BJ (cell line): ENCODE measurements around the gene MSL1. TPM values are rescaled to one million over a fixed set of nuclear protein-coding genes. Genes with fewer than 3 reads are reported as not detected.

Experiments
- CTCF ChIA-PET: fragments of 350-600 bp; formaldehyde crosslinking; extraction: SDS; loops from one replicate; lab custom pipeline; 2021; ENCODE audit warnings: antibody characterized with exemption, inconsistent platforms; lab: Yijun Ruan, JAX
- POLR2A ChIA-PET: fragments of 300-600 bp; sonication (Branson Sonifier 250); formaldehyde crosslinking; extraction: SDS; loops from one replicate; lab custom pipeline; 2021; ENCODE audit warnings: antibody characterized with exemption; lab: Charles Lee
- DNase-seq: peaks from one replicate; pipeline ENCODE4 v3.0.0-alpha.2; 2011; ENCODE audit warnings: low read depth
- H3K27me3 ChIP-seq: 2 replicates; pipeline ENCODE4 v1.6.0; 2011; ENCODE audit warnings: low read length; ENCODE audit not compliant: control insufficient read depth, insufficient read depth
- H3K36me3 ChIP-seq: 2 replicates; pipeline ENCODE4 v1.5.1; 2011; ENCODE audit warnings: low read length; ENCODE audit not compliant: control insufficient read depth, insufficient read depth
- H3K4me3 ChIP-seq: 2 replicates; pipeline ENCODE4 v1.5.1; 2011; ENCODE audit warnings: low read depth, mild to moderate bottlenecking, control low read depth, low read length
- polyA plus RNA-seq: library from polyadenylated mRNA; depleted of rRNA; stranded (reverse); fragments of >200 nt; gene quantifications from 2 replicates; pipeline ENCODE4 v1.2.3, GENCODE V29; 2011; rRNA removed
- TF ChIP-seq, protein P1 (sequence below): IDR thresholded peaks from 2 replicates; pipeline ENCODE4 v1.5.1; 2011; ENCODE audit warnings: low read depth, mild to moderate bottlenecking, control low read depth, inconsistent platforms, low read length, moderate library complexity; ENCODE audit not compliant: insufficient read depth

Gene MSL1
- polyA plus RNA-seq, 1 experiment = 36.7 TPM

DNA sequence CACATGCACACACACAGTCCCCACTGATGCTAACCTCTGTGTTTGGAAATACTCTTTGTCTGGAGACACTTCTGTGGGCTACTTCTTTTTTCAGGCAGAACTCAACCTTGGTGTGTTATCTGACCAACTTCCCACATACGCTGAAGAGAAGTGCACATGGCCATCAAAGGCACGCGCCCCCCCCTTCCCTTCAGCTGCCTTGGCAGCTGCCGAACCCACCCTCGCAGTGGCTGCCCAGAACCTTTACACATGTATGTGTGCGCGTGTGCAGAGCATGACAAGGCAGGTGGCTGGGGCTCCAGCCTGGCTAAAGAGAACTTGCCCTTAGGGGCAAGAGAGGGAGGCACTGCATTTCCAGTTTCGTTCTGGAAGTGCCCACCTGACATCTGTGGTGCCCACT, 59.4 kb downstream of the MSL1 start:
- peaks cover 2% of the 10 kb centered on the region; the same call in 1 of the 2 replicates for H3K36me3 ChIP-seq
- no peak overlapping the region for H3K4me3 ChIP-seq
- no peaks in the 10 kb centered on the region for H3K27me3 ChIP-seq
- TF ChIP-seq, protein P1, sequence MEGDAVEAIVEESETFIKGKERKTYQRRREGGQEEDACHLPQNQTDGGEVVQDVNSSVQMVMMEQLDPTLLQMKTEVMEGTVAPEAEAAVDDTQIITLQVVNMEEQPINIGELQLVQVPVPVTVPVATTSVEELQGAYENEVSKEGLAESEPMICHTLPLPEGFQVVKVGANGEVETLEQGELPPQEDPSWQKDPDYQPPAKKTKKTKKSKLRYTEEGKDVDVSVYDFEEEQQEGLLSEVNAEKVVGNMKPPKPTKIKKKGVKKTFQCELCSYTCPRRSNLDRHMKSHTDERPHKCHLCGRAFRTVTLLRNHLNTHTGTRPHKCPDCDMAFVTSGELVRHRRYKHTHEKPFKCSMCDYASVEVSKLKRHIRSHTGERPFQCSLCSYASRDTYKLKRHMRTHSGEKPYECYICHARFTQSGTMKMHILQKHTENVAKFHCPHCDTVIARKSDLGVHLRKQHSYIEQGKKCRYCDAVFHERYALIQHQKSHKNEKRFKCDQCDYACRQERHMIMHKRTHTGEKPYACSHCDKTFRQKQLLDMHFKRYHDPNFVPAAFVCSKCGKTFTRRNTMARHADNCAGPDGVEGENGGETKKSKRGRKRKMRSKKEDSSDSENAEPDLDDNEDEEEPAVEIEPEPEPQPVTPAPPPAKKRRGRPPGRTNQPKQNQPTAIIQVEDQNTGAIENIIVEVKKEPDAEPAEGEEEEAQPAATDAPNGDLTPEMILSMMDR = no peak
- POLR2A ChIA-PET = no interaction called here
- no peak for DNase-seq
- CTCF ChIA-PET = interaction anchor here (3.4 to 5.8 kb wide), 3 partner anchors 10 to 68 kb away, joined by 12 to 35 read pairs (median 32); no protein-coding TSS in a partner anchor

DNA sequence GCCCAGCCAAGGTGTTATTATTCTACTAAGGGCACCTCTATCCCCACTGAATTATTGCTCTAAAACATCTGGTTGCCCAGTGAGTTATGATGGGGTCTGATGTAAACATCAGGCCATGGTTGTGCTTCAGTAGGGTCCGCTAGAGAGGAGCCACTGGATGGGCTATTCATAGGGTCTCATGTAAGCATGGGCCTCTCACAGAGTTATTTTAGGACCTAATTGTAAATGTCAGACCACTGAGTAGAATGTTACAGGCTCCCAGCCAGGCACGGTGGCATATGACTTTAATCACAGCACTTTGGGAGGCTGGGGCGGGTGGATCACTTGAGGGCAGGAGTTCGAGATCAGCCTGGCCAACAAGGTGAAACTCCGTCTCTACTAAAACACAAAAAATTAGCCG, 60.8 kb downstream of the MSL1 start:
- Histone ChIP-seq H3K36me3 (peaks cover 2% of the 10 kb centered on the region; the same call in 1 of the 2 replicates), H3K27me3 (no peaks in the 10 kb centered on the region), H3K4me3 (no peak overlapping the region)
- ChIA-PET CTCF (interaction anchor here (1.4 to 5.8 kb wide), 3 partner anchors 9 to 108 kb away, joined by 3 to 32 read pairs (median 3); no protein-coding TSS in a partner anchor), POLR2A (no interaction called here)
- TF ChIP-seq, protein P1 = no peak
- no peak for DNase-seq

Other genes with a start within 250 kb of the MSL1 start
- 3.8 and 5.1 TPM in 2 replicates for gene GSDMB, start 203.3 kb upstream of the MSL1 start, polyA plus RNA-seq
- gene ORMDL3, start 194.4 kb upstream of the MSL1 start, polyA plus RNA-seq = 78.3 and 96.7 TPM in 2 replicates
- not detected in 2 replicates for gene LRRC3C, start 194.2 kb upstream of the MSL1 start, polyA plus RNA-seq
- not detected in 2 replicates for gene GSDMA, start 159.0 kb upstream of the MSL1 start, polyA plus RNA-seq
- 57.0 and 104 TPM in 2 replicates for gene PSMD3, start 141.2 kb upstream of the MSL1 start, polyA plus RNA-seq
- gene CSF3, start 106.5 kb upstream of the MSL1 start, polyA plus RNA-seq = not detected in 2 replicates
- 40.1 and 55.2 TPM in 2 replicates for gene MED24, start 67.6 kb upstream of the MSL1 start, polyA plus RNA-seq
- gene THRA, start 59.0 kb upstream of the MSL1 start, polyA plus RNA-seq = 32.1 and 43.3 TPM in 2 replicates
- gene NR1D1, start 21.4 kb upstream of the MSL1 start, polyA plus RNA-seq = 1.9 and 2.3 TPM in 2 replicates
- 27.8 and 35.1 TPM in 2 replicates for gene CASC3, start 18.6 kb downstream of the MSL1 start, polyA plus RNA-seq
- gene RAPGEFL1, start 55.5 kb downstream of the MSL1 start, polyA plus RNA-seq = 2.3 and 3.8 TPM in 2 replicates
- gene WIPF2, start 97.3 kb downstream of the MSL1 start, polyA plus RNA-seq = 7.9 and 8.1 TPM in 2 replicates
- 5.6 and 9.8 TPM in 2 replicates for gene CDC6, start 165.9 kb downstream of the MSL1 start, polyA plus RNA-seq
- gene RARA, start 187.2 kb downstream of the MSL1 start, polyA plus RNA-seq = 6.3 and 6.5 TPM in 2 replicates
- gene GJD3, start 242.8 kb downstream of the MSL1 start, polyA plus RNA-seq = 0.48 and 0.56 TPM in 2 replicates